Kidney (tissue), 14 donors: Measurements from ENCODE around the gene ZBTB14. TPM values are rescaled to one million over a fixed set of nuclear protein-coding genes. Genes with fewer than 3 reads are reported as not detected.
A peak's percentile ranks its signal among the peaks of the same experiment; 100 is the strongest.

Experiments
- DNase-seq, 5 donors: peaks; one replicate each; pipeline ENCODE4 v3.0.0-alpha.2; 2013 to 2020
- FAIRE-seq: peaks from 2 replicates; lab custom pipeline; 2012; peaks lifted over from hg19 to GRCh38; lab: Jason Lieb, UNC
- H3K27ac ChIP-seq, 2 donors: one replicate each; pipeline ENCODE4 v1.7.0; 2013; ENCODE audit warnings: low read depth in 2 of 2, low read length in 2 of 2, inconsistent platforms in 1 of 2
- H3K27me3 ChIP-seq: one replicate; pipeline ENCODE4 v1.7.1; 2013; ENCODE audit warnings: low read length, inconsistent platforms; ENCODE audit not compliant: control insufficient read depth, insufficient read depth
- H3K36me3 ChIP-seq, 3 donors: one replicate each; pipeline versions ENCODE4 v1.7.0 to v1.7.1; 2013; ENCODE audit warnings: low read length in 3 of 3, control low read depth in 1 of 3, inconsistent platforms in 1 of 3; ENCODE audit not compliant: insufficient read depth in 3 of 3, control insufficient read depth in 2 of 3
- H3K4me1 ChIP-seq, 3 donors: one replicate each; pipeline versions ENCODE4 v1.7.0 to v1.7.1; 2013; ENCODE audit warnings: low read length in 3 of 3, inconsistent platforms in 1 of 3, low read depth in 1 of 3; ENCODE audit not compliant: control insufficient read depth in 2 of 3, insufficient read depth in 2 of 3
- H3K4me3 ChIP-seq, 3 donors: one replicate each; pipeline versions ENCODE4 v1.7.0 to v1.8.1; 2013; ENCODE audit warnings: low read length in 3 of 3, control low read depth in 1 of 3, inconsistent platforms in 1 of 3
- H3K9ac ChIP-seq, 3 donors: one replicate each; pipeline versions ENCODE4 v1.7.0 to v1.7.1; 2013; ENCODE audit warnings: low read length in 3 of 3, control low read depth in 1 of 3, inconsistent platforms in 1 of 3
- H3K9me3 ChIP-seq, 3 donors: one replicate each; pipeline versions ENCODE4 v1.7.0 to v1.7.1; 2013; ENCODE audit warnings: low read length in 3 of 3, control low read depth in 1 of 3, inconsistent platforms in 1 of 3; ENCODE audit not compliant: control insufficient read depth in 2 of 3, insufficient read depth in 1 of 3
- CTCF ChIP-seq: IDR thresholded peaks from 3 replicates; pipeline ENCODE4 v1.5.1; 2012; ENCODE audit warnings: mild to moderate bottlenecking, moderate library complexity, borderline replicate concordance; ENCODE audit not compliant: insufficient read depth; ENCODE audit errors: extremely low read depth
- intact Hi-C: fragments of 100-400 bp; cut with DNase I; formaldehyde crosslinking; loops from one replicate; pipeline ENCODE4 v1.11.1; 2022
- polyA plus RNA-seq: library from polyadenylated mRNA; stranded (reverse); fragments of 350-450 nt; fragmentation: Illumina TruSeq; extraction: RNeasy Lipid Tissue Mini Kit (QIAGEN cat#74804); gene quantifications from one replicate; pipeline ENCODE4 v1.2.3, GENCODE V29; 2014; ENCODE audit warnings: low read depth, low replicate concordance; ENCODE audit not compliant: insufficient read depth
- total RNA-seq: library from RNA; stranded (reverse); fragmentation: NEBNext Ultra II Directional; extraction: Animal tissue kit (Norgen Biotek cat#: 25700); gene quantifications from one replicate; pipeline ENCODE4 v1.2.1, GENCODE V29; 2021
- donor health status: control.
- donor health status: control.
- donor health status: control.
- donor health status: control.
- donor health status: control.
- donor health status: DM: yes; HTN: yes; CAD: no.
- donor health status: Normal renal cell carcinoma (clear cell type).

Gene ZBTB14
- total and polyA plus RNA-seq, 2 donors from 2014 or later, result 6.7 to 17.5 TPM

GRCh38 chr18:5295981-5296705 is 617 bp upstream of the ZBTB14 start:
- DNase-seq (peak; percentile 97 to 99 (median 98)), FAIRE-seq (no peak)
- intact Hi-C loops, result no loop called here
- H3K27ac ChIP-seq, result peak overlapping the region; percentile 93 to 96
- no peak for TF ChIP-seq CTCF
- H3K4me3 ChIP-seq, result peak overlapping the region; percentile 64 to 78 (median 71)
- H3K4me1 ChIP-seq, result peaks cover 0 to 8% (median 3%) of the 10 kb centered on the region in 3 donors
- no peaks in the 10 kb centered on the region for H3K9me3 ChIP-seq
- peak overlapping the region in 2 of 3 donors; percentile 50 to 76 for H3K9ac ChIP-seq
- peaks cover 2% of the 10 kb centered on the region for H3K27me3 ChIP-seq
- peaks cover under 1 to 5% (median 3%) of the 10 kb centered on the region in 3 donors for H3K36me3 ChIP-seq

GRCh38 chr18:5294457-5295230 is 882 bp downstream of the ZBTB14 start:
- Histone ChIP-seq H3K36me3 (peaks cover 3 to 11% (median 7%) of the 10 kb centered on the region in 3 donors), H3K9me3 (no peaks in the 10 kb centered on the region), H3K9ac (peak overlapping the region; percentile 79 to 84 (median 79)), H3K4me1 (peaks cover 0 to 8% (median 3%) of the 10 kb centered on the region in 3 donors), H3K27me3 (peaks cover 2% of the 10 kb centered on the region), H3K4me3 (peak overlapping the region; percentile 82 to 91 (median 84)), H3K27ac (peak overlapping the region; percentile 87 to 93)
- FAIRE-seq, result no peak
- DNase-seq, result peak; percentile 70 to 89 (median 76)
- no peak for TF ChIP-seq CTCF
- intact Hi-C loops, result no loop called here

- no peak for FAIRE-seq
- no peak for TF ChIP-seq CTCF
- H3K4me3 ChIP-seq, result peak overlapping the region; percentile 82 to 91 (median 84)
- H3K9me3 ChIP-seq, result no peaks in the 10 kb centered on the region
- intact Hi-C loops, result no loop called here
- peaks cover 2% of the 10 kb centered on the region for H3K27me3 ChIP-seq
- no peak for DNase-seq
- H3K9ac ChIP-seq, result peak overlapping the region; percentile 79 to 84 (median 79)
- H3K36me3 ChIP-seq, result peaks cover 3 to 11% (median 7%) of the 10 kb centered on the region in 3 donors
- peak overlapping the region; percentile 87 to 93 for H3K27ac ChIP-seq
- H3K4me1 ChIP-seq, result peaks cover 0 to 8% (median 3%) of the 10 kb centered on the region in 3 donors
Measured at GRCh38 chr18:5294113-5294456, 1.4 kb downstream of the ZBTB14 start.
